ENCODE measurements around the gene GPR135. TPM values are rescaled to one million over a fixed set of nuclear protein-coding genes. Genes with fewer than 3 reads are reported as not detected.

GPR135 gene
- total RNA-seq, 1 donor from 2014 or later, result 6.2 TPM

GRCh38 chr14:59481871-59482540, 16.8 kb upstream of the GPR135 start:
- peak overlapping the region; percentile 96 for H3K27ac ChIP-seq (ENCODE audit: low read depth, low read length)
- H3K79me2 ChIP-seq (ENCODE audit: insufficient read depth, low read length), result peaks cover 98% of the 10 kb centered on the region
- no peak overlapping the region for H2AFZ ChIP-seq (ENCODE audit: low read depth, low read length)
- Mint-ChIP-seq H3K36me3 (ENCODE audit: low read depth, unreplicated experiment) (peaks cover 9% of the 10 kb centered on the region), H3K4me1 (ENCODE audit: low read depth, unreplicated experiment) (peaks cover 27% of the 10 kb centered on the region), H3K9me3 (ENCODE audit: unreplicated experiment) (no peaks in the 10 kb centered on the region), H3K27me3 (ENCODE audit: low read depth, unreplicated experiment) (no peaks in the 10 kb centered on the region), H3K4me3 (ENCODE audit: unreplicated experiment) (peak overlapping the region; percentile 99), H3K27ac (ENCODE audit: unreplicated experiment) (peak overlapping the region; percentile 100)
- H3K4me3 ChIP-seq (ENCODE audit: insufficient read depth, low read depth, low read length), result peak overlapping the region; percentile 85
- TF ChIP-seq, protein P1, sequence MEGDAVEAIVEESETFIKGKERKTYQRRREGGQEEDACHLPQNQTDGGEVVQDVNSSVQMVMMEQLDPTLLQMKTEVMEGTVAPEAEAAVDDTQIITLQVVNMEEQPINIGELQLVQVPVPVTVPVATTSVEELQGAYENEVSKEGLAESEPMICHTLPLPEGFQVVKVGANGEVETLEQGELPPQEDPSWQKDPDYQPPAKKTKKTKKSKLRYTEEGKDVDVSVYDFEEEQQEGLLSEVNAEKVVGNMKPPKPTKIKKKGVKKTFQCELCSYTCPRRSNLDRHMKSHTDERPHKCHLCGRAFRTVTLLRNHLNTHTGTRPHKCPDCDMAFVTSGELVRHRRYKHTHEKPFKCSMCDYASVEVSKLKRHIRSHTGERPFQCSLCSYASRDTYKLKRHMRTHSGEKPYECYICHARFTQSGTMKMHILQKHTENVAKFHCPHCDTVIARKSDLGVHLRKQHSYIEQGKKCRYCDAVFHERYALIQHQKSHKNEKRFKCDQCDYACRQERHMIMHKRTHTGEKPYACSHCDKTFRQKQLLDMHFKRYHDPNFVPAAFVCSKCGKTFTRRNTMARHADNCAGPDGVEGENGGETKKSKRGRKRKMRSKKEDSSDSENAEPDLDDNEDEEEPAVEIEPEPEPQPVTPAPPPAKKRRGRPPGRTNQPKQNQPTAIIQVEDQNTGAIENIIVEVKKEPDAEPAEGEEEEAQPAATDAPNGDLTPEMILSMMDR (IDR thresholded peaks at IDR 0.05; ENCODE audit: insufficient read depth, low read depth, low read length), result no peak
- TF ChIP-seq EZH2 (IDR thresholded peaks at IDR 0.05; ENCODE audit: insufficient read depth, low read length), result no peak
- peaks cover 11% of the 10 kb centered on the region for H4K20me1 ChIP-seq (ENCODE audit: insufficient read depth, low read length)
- peaks cover 26% of the 10 kb centered on the region for H3K4me1 ChIP-seq (ENCODE audit: insufficient read depth, low read length)
- no peaks in the 10 kb centered on the region for H3K27me3 ChIP-seq (ENCODE audit: insufficient read depth, low read length)
- no peaks in the 10 kb centered on the region for H3K9me3 ChIP-seq (ENCODE audit: insufficient read depth, low read depth, low read length)
- peaks cover 11% of the 10 kb centered on the region for H3K36me3 ChIP-seq (ENCODE audit: insufficient read depth, low read length)
- DNase-seq (ENCODE audit: low read depth), result peak; percentile 66
- no peak for FAIRE-seq
- H3K9ac ChIP-seq (ENCODE audit: low read length), result peak overlapping the region; percentile 96
- H3K4me2 ChIP-seq (ENCODE audit: low read length), result peak overlapping the region; percentile 94

- H3K27me3 Mint-ChIP-seq (ENCODE audit: low read depth, unreplicated experiment), result no peaks in the 10 kb centered on the region
- no peak for DNase-seq (ENCODE audit: low read depth)
- peak overlapping the region; percentile 85 for H3K4me3 ChIP-seq (ENCODE audit: insufficient read depth, low read depth, low read length)
- H3K4me3 Mint-ChIP-seq (ENCODE audit: unreplicated experiment), result peak overlapping the region; percentile 99
- H4K20me1 ChIP-seq (ENCODE audit: insufficient read depth, low read length), result peaks cover 11% of the 10 kb centered on the region
- H3K36me3 ChIP-seq (ENCODE audit: insufficient read depth, low read length), result peaks cover 14% of the 10 kb centered on the region
- H3K79me2 ChIP-seq (ENCODE audit: insufficient read depth, low read length), result peaks cover 96% of the 10 kb centered on the region
- peak overlapping the region; percentile 96 for H3K9ac ChIP-seq (ENCODE audit: low read length)
- FAIRE-seq, result no peak
- H3K4me1 Mint-ChIP-seq (ENCODE audit: low read depth, unreplicated experiment), result peaks cover 31% of the 10 kb centered on the region
- peak overlapping the region; percentile 96 for H3K27ac ChIP-seq (ENCODE audit: low read depth, low read length)
- H3K36me3 Mint-ChIP-seq (ENCODE audit: low read depth, unreplicated experiment), result peaks cover 9% of the 10 kb centered on the region
- peaks cover 30% of the 10 kb centered on the region for H3K4me1 ChIP-seq (ENCODE audit: insufficient read depth, low read length)
- TF ChIP-seq EZH2 (IDR thresholded peaks at IDR 0.05; ENCODE audit: insufficient read depth, low read length), result no peak
- TF ChIP-seq, protein P1 (IDR thresholded peaks at IDR 0.05; ENCODE audit: insufficient read depth, low read depth, low read length), result no peak
- no peak overlapping the region for H2AFZ ChIP-seq (ENCODE audit: low read depth, low read length)
- H3K4me2 ChIP-seq (ENCODE audit: low read length), result peak overlapping the region; percentile 94
- no peaks in the 10 kb centered on the region for H3K9me3 ChIP-seq (ENCODE audit: insufficient read depth, low read depth, low read length)
- no peaks in the 10 kb centered on the region for H3K27me3 ChIP-seq (ENCODE audit: insufficient read depth, low read length)
- peak overlapping the region; percentile 100 for H3K27ac Mint-ChIP-seq (ENCODE audit: unreplicated experiment)
- no peaks in the 10 kb centered on the region for H3K9me3 Mint-ChIP-seq (ENCODE audit: unreplicated experiment)
These were observed 16.2 kb upstream of the GPR135 start for GRCh38 chr14:59481407-59481806.

- Mint-ChIP-seq H3K27me3 (ENCODE audit: low read depth, unreplicated experiment) (no peaks in the 10 kb centered on the region), H3K27ac (ENCODE audit: unreplicated experiment) (no peak overlapping the region), H3K36me3 (ENCODE audit: low read depth, unreplicated experiment) (peaks cover 9% of the 10 kb centered on the region), H3K4me3 (ENCODE audit: unreplicated experiment) (peak overlapping the region; percentile 99), H3K9me3 (ENCODE audit: unreplicated experiment) (no peaks in the 10 kb centered on the region), H3K4me1 (ENCODE audit: low read depth, unreplicated experiment) (peaks cover 32% of the 10 kb centered on the region)
- H3K4me2 ChIP-seq (ENCODE audit: low read length), result peak overlapping the region; percentile 94
- DNase-seq (ENCODE audit: low read depth) (no peak), FAIRE-seq (no peak)
- H3K79me2 ChIP-seq (ENCODE audit: insufficient read depth, low read length), result peaks cover 85% of the 10 kb centered on the region
- H3K9me3 ChIP-seq (ENCODE audit: insufficient read depth, low read depth, low read length), result no peaks in the 10 kb centered on the region
- TF ChIP-seq EZH2 (IDR thresholded peaks at IDR 0.05; ENCODE audit: insufficient read depth, low read length), result no peak
- TF ChIP-seq, protein P1 (IDR thresholded peaks at IDR 0.05; ENCODE audit: insufficient read depth, low read depth, low read length), result no peak
- no peaks in the 10 kb centered on the region for H3K27me3 ChIP-seq (ENCODE audit: insufficient read depth, low read length)
- peaks cover 30% of the 10 kb centered on the region for H3K4me1 ChIP-seq (ENCODE audit: insufficient read depth, low read length)
- peaks cover 22% of the 10 kb centered on the region for H3K36me3 ChIP-seq (ENCODE audit: insufficient read depth, low read length)
- H4K20me1 ChIP-seq (ENCODE audit: insufficient read depth, low read length), result peaks cover 11% of the 10 kb centered on the region
- H3K27ac ChIP-seq (ENCODE audit: low read depth, low read length), result no peak overlapping the region
- H3K4me3 ChIP-seq (ENCODE audit: insufficient read depth, low read depth, low read length), result peak overlapping the region; percentile 8
- no peak overlapping the region for H3K9ac ChIP-seq (ENCODE audit: low read length)
- H2AFZ ChIP-seq (ENCODE audit: low read depth, low read length), result no peak overlapping the region
These were observed 15.0 kb upstream of the GPR135 start for GRCh38 chr14:59480166-59480565.
